GM18507 (cell line): ENCODE measurements around the gene SRRM4.
"Not testable (repeated sequence)": the region's sequence is repeated elsewhere in the genome, so short reads cannot be mapped to it uniquely, and the experiment has no call there.

Experiments
- DNase-seq: peaks from one replicate; pipeline ENCODE4 v3.0.0; 2011; ENCODE audit warnings: low read depth; ENCODE audit not compliant: insufficient read length; ENCODE audit errors: extremely low spot score
- FAIRE-seq: peaks from 2 replicates; lab custom pipeline; 2011; peaks lifted over from hg19 to GRCh38; lab: Jason Lieb, UNC

Gene SRRM4

GRCh38 chr12:119102714-119103113 lies 121.4 kb downstream of the SRRM4 start:
- FAIRE-seq (no peak), DNase-seq (no peak)

DNA sequence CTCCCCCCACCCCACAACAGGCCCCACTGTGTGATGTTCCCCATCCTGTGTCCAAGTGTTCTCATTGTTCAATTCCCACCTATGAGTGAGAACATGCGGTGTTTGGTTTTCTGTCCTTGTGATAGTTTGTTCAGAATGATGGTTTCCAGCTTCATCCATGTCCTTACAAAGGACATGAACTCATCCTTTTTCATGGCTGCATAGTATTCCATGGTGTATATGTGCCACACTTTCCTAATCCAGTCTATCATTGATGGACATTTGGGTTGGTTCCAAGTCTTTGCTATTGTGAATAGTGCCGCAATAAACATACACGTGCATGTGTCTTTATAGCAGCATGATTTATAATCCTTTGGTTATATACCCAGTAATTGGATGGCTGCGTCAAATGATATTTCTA lies 123.6 kb downstream of the SRRM4 start:
- DNase-seq, FAIRE-seq: not testable (repeated sequence)

- FAIRE-seq = no peak
Observed at GRCh38 chr12:119113496-119113986, 132.2 kb downstream of the SRRM4 start.

DNA sequence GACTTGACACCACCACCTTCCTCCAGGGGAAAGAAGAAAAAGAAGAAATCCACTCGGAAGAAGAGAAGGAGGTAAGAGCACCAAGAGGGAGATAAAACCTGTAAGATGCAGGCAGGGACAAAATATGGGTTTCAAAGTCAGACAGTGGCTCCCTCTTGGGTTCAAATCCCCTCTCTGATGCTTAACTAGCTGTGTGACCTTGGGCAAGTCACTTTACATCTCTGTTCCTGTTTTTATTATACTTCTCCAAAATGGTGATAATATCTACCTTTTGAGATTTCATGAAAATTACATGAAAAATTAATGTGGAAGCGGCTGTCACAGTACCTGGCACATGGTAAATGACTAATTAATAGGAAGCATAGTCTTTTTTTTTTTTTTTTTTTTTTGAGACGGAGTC lies 133.0 kb downstream of the SRRM4 start:
- DNase-seq = no peak
- FAIRE-seq = no peak

More at GRCh38 chr12:119113496-119113986, 132.2 kb downstream of the SRRM4 start:
- DNase-seq = no peak

GRCh38 chr12:119115296-119115905 lies 134.1 kb downstream of the SRRM4 start:
- peak; percentile 5 for DNase-seq

GRCh38 chr12:119117936-119118335 lies 136.6 kb downstream of the SRRM4 start:
- DNase-seq (no peak), FAIRE-seq (no peak)

More at GRCh38 chr12:119115296-119115905, 134.1 kb downstream of the SRRM4 start:
- peak; percentile 68 for FAIRE-seq

DNA sequence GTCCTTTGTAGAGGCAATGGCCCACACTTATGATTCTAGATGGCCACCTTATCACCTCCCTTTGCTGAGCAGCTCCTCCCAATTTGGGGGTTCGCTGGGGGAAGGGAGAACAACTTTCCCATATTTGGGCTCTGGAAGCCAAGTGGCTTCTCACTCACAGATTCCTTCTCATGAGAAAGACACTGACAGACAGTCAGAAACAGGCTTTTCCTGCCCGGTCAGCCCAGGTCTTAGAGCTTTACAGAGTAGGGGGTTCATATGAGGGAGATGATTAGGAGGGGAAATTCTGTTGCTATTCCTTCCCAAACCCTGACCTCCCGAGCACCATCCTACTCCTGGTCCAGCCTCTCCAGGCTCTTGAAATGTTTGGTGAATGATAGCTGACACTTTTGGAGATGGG lies 137.3 kb downstream of the SRRM4 start:
- DNase-seq = no peak
- FAIRE-seq = no peak

DNA sequence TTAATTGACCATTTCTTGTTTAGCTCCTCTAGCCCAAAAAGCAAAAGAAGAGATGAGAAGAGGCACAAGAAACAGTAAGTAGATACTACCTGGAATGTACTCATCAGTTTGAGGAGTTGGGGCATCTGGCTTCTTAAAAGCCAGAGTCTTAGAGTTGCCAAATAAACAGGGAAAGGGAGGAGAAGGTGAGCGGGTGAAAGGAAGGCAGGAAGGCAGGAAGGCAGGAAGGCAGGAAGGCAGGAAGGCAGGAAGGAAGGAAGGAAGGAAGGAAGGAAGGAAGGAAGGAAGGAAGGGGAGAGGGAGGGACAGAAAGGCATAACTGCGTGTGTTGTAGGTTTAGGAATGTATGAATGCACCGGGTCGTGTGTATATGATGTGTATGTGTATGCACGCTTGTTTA lies 140.7 kb downstream of the SRRM4 start:
- DNase-seq = no peak
- no peak for FAIRE-seq

GRCh38 chr12:119122751-119123150 lies 141.4 kb downstream of the SRRM4 start:
- DNase-seq = no peak
- FAIRE-seq = no peak

DNA sequence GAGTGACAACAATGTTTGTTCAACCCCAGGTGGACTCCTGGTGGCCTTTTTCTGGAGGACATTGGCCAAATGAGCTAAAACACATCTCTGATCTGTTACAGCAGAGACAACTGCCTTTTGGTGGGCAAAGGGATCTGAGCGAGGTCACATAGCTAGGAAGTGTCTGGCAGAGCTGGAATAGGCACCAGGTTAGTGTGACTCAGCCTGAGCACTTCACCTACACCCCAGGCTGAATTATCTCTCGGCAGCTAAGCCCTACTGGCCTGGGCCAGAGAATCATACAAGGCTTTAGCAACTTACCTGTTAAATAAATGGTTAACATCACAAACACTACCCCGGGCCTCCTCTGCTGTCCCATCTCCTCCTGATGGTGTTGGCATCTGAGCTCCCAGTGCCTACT lies 147.2 kb downstream of the SRRM4 start:
- no peak for FAIRE-seq
- DNase-seq = no peak

- DNase-seq (no peak), FAIRE-seq (no peak)
Observed at GRCh38 chr12:119129827-119130434, 148.6 kb downstream of the SRRM4 start.

- FAIRE-seq = no peak
- DNase-seq = no peak
Observed at GRCh38 chr12:119130523-119130922, 149.2 kb downstream of the SRRM4 start.

- FAIRE-seq = no peak
- DNase-seq = no peak
Observed at GRCh38 chr12:119134284-119135072, 153.1 kb downstream of the SRRM4 start.

DNA sequence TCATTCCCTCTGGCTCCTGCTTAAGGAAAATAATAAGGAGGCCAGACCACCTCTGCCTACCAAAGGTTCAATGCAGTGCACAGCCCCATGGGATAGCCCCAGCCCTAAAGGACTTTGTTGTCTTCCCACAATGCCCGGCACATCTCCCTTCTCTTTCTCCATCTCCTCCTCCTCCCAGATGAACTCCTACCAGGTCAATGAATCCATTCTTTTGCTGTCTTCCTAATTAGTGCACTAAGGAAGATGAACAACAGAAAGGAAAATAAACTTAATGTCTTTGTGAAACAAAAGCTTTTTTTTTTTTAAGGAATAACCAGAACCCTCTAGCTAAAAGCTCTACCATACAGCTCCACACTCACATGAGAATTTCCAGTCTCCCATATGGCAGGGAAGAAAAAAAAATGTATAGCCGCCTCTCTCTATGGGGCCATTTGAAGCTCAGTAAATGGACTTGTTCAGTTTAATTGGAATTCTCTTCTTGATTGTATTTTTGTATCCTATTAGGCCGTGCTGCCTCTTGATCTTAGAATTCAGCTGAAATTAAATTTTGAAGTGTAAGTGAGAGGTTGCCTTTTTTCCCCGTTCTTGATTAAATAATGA lies 155.6 kb downstream of the SRRM4 start:
- DNase-seq (no peak), FAIRE-seq (no peak)

DNA sequence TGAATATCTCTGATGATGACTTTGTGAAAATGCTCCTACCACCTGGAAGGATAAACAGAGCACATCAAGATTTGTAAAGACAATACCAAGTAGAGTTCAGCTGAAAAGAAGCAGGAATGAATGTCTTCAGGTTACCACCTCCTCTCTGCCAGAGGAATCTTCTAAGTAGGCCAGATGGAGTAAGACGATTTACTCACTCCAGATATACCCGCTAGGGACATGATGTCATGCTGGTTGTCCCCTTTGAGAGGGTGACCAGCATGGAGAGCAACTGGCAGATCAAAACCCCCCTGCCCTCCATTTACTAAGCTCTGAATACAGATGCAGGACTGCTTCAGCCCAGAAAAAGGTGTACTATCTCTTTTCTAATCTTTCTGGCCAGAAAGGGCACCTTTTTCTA lies 158.1 kb downstream of the SRRM4 start:
- FAIRE-seq (no peak), DNase-seq (no peak)

- FAIRE-seq = no peak
Observed at GRCh38 chr12:119145367-119145766, 164.0 kb downstream of the SRRM4 start.

DNA sequence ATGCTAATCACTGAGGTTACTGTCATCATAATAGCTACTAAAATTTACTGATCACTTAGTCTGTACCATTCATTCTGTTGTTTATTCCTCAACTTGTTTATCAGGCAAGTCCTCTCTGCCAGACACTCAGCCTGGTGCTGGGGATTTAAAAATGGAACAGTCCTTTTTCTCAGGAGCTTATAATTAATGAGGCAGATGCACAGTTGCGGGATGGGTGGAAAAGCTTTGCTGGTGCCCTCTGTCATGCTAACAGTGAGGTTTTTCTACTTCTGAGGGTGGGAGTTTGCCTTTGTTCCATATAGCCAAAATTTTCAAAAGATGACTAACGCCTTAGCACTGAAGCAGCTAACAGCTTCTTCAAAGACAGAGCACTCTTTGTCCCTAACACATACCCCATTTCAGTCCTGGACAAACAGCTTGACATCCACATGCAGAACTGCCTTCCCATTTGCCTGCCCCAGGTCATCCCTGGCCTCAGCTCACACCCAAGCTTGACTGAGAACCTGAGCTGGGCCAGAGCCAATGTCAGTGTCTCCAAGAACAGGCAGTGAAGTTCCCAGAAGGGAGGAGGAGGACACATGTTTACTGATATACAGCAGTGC lies 166.6 kb downstream of the SRRM4 start:
- no peak for DNase-seq
- FAIRE-seq = no peak

More at GRCh38 chr12:119145367-119145766, 164.0 kb downstream of the SRRM4 start:
- DNase-seq = no peak

- no peak for FAIRE-seq
- DNase-seq = no peak
Observed at GRCh38 chr12:119149270-119149669, 167.9 kb downstream of the SRRM4 start.

DNA sequence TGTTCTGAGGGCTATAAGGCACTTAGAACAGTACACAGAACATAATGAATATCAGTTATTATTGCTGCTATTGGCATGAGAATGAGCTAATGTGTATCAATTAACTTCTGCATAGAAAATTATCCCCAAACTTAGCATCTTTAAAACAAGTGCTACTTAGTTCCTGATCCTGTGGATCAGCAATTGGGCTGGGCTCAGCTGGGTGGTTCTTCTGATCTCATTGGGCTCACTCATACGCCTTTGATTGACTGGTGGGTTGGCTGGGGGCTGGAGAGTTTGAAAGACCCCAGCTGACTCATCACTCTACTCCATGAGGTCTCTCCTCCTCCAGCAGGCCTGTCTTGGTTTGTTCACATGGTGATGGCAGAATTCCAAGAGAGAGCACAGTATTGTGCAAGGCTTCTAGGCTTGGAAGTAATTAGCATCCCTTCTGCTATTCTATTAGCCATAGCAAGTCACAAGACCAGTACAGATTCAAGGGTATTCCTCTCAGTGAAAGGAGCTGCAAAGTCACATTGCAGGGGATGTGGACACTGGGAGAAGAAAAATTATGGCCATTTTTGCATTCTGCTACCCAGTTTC lies 170.2 kb downstream of the SRRM4 start:
- DNase-seq (no peak), FAIRE-seq (no peak)
